Left colon (tissue), 2 donors: Measurements from ENCODE around the gene TMEM198. TPM values are rescaled to one million over a fixed set of nuclear protein-coding genes. Genes with fewer than 3 reads are reported as not detected.

Source experiments
- ATAC-seq: fragments of 200-7000 bp; cut with Tn5 transposase; one replicate; pipeline ENCODE4 v1.9.1; 2020; ENCODE audit warnings: mild to moderate bottlenecking, moderate library complexity
- DNase-seq, 2 donors: peaks; one replicate each; pipeline ENCODE4 v3.0.0-alpha.2; 2020
- intact Hi-C, 2 donors: fragments of 100-400 bp; cut with DNase I in 1 of 2; cut with micrococcal nuclease in 1 of 2; formaldehyde crosslinking; loops; one replicate each; pipeline versions ENCODE4 v1.11.2 to v1.14.0; 2022; cut with DNase I, micrococcal nuclease
- long read RNA-seq: library from polyadenylated mRNA; unstranded; transcript quantifications from one replicate; pipeline ENCODE4 v2.0.0, GENCODE V29; 2021
- total RNA-seq, 2 donors: library from RNA; stranded (reverse); fragmentation: NEBNext Ultra II Directional; extraction: Animal tissue kit (Norgen Biotek cat#: 25700); gene quantifications; one replicate each; pipeline ENCODE4 v1.2.1, GENCODE V29; 2021
- donor health status: DM: no; HTN: no; CAD: no.
- donor health status: DM: yes; HTN: yes; CAD: no.

The TMEM198 gene, protein sequence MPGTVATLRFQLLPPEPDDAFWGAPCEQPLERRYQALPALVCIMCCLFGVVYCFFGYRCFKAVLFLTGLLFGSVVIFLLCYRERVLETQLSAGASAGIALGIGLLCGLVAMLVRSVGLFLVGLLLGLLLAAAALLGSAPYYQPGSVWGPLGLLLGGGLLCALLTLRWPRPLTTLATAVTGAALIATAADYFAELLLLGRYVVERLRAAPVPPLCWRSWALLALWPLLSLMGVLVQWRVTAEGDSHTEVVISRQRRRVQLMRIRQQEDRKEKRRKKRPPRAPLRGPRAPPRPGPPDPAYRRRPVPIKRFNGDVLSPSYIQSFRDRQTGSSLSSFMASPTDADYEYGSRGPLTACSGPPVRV
- total RNA-seq, result 1 to 10 TPM; 1.4 to 1.6 TPM
- long read RNA-seq, result 0 reads

DNA sequence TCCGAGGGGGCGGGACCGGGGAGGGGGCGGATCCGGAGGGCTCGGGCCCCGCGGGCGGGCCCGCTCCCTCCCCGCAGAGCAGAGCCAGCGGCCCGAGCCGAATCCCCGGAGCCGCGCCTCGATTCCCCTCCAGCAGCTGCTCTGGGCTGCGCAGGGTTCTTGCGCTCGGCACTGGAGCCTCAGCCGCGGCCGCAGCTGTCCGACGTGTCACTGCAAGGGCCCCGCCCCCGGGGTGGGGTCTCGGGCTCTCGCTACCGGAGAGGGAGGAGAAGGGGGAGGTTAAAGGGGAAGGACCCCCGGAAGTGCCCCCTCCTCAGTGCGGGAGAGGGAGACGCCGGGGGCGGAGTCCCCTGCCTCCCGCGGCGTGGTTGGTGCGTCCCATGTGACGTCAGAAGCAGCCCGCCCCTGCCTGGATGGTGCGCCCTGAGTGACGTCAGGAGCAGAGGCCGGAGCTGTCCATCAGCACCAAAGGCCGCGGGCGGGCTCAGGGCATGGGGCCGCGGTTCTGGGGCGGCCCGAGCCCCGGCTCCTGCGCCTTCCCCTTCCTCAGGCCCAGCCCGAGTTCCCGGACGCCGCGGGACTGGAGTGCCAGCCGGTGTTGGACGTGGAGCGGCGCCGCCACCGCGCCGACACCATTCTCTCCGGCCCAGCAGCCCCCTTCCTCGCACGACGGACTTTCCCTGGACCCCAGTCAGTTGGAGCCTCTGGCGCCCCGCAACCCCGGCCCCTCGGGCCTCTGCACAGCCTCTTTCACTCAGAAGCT, at the start of gene TMEM198, which contains the start of gene CHPF:
TMEM198 (plus strand) TSS at position 433 of the 763 bp plus-strand sequence. CDS start 700 bp downstream, outside the sequence.
CHPF (minus strand) TSS at position 214 of the 763 bp plus-strand sequence. CDS start 271 bp downstream, outside the sequence.
- intact Hi-C loops, result loop anchor here in 1 of 2 donors (10.0 kb wide), 1 partner anchor 101 kb away; no protein-coding TSS in a partner anchor
- DNase-seq (peak; percentile 98), ATAC-seq (peak; percentile 85)

DNA sequence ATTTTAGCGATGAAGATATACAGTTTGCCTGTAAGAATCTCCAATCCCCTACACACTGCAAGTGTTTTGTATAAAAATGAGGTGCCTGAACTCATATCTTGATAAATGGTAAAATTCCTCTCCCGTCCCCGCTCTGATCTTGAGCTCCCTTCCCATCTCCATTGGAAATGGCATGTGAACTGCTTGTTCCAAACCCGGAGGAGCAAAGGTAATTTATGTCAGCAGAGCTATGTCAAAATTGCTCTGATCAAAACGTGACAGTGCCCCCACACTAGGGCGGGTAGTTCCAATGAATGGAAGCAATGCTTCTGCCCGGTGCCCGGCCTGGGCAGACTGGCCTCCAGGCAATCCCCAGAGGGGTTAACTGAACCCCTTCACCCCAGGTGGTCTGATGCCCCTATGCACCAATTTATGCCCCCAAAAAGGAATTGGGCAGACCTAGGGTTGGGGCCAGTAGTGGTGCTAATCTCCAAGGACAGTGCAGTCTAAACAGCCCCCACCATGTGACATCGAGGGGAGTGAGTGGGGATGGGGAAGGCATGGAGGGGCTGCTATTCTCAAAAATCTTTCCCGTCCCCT, 48.8 kb upstream of the TMEM198 start:
- intact Hi-C loops, result no loop called here
- no peak for ATAC-seq
- no peak for DNase-seq

DNA sequence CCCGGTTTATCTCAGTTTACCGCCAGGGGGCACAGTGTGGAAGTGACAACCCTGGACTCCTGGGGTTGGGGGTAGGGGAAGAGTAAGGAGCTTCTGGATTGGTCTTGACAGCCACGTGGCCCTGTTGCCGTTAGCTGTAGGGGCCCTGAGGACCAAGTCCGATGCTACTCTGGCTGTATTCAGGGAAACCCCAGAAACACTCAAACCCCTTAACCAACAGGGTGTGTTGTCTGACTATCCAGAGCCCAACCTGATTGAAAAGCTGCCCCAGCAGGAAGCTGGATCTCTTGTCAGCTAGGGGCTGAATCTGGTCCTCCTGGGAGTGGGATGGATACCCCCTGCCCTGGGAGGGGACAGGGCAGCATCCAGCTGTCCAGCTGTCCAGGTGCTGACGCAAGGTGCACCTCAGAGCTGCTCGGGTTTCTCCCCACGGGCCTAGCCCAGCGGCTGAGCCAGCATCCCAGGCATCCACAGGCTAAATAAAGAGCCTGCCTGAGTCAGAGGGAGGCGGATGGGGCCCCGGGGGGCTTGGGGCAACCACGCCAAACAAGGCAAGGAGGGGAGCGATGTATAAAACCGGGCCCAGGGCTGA, 48.2 kb upstream of the TMEM198 start:
- ATAC-seq, result no peak
- peak; percentile 59 to 64 for DNase-seq
- intact Hi-C loops, result no loop called here

DNA sequence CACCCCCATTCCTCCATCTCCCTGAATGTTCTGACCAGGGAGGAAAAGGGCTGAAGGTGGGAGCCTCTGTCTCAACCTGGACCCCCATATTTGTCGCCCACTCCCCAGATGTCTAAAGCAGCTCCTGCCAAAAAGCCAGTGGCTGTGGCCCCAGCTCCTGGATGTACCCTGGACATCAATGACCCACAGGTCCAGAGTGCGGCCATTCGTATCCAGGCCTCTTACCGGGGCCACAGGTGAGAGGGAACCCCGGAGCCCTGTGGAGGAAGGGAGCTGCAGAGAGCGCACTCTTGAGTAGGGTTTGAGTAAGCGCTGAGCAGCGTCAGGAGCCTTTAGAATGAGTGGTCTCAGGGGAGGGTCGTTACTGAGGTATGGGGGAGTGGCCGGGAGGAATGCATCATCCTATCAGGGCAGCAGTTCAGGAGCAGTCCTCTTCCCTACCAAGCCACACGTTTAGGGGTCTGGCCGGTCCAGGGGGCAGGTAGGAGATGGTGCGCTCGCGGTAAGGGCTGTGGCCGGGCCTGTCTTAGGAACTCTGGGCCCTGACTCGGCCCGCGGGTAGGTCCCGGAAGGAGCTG, 47.5 kb upstream of the TMEM198 start:
- intact Hi-C loops, result no loop called here
- ATAC-seq (no peak), DNase-seq (no peak)

DNA sequence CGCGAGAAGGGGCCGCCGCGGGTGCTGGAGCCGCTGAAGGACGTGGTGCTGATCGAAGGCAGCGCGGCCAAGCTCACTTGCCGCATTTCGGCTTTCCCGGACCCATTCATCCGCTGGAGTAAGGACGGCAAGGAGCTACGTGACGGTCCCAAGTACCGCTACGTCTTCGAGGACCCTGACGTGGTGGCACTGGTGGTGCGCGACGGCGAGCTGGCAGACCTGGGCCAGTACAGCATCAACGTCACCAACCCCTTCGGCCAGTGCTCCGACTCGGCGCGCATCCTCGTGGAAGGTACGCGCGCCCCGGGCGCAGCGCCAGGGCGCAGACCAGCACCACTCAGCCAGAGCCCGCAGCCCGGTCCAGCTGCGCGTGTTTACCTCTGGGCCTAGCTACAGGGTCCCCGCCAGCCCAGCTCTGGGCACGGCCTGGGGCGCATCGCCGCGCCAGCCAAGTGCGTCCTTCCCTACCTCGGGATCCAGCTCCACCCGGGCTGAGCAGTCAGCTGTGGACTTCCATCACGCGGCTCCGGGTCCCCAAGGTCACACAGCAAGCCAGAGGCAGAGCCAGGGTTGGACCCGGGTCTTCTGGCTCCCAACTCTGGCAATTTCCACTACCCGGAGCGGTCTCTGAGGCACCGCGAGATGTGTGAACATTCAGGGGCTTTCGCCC, 46.9 kb upstream of the TMEM198 start:
- ATAC-seq (no peak), DNase-seq (peak; percentile 51 to 56)
- intact Hi-C loops, result no loop called here

DNA sequence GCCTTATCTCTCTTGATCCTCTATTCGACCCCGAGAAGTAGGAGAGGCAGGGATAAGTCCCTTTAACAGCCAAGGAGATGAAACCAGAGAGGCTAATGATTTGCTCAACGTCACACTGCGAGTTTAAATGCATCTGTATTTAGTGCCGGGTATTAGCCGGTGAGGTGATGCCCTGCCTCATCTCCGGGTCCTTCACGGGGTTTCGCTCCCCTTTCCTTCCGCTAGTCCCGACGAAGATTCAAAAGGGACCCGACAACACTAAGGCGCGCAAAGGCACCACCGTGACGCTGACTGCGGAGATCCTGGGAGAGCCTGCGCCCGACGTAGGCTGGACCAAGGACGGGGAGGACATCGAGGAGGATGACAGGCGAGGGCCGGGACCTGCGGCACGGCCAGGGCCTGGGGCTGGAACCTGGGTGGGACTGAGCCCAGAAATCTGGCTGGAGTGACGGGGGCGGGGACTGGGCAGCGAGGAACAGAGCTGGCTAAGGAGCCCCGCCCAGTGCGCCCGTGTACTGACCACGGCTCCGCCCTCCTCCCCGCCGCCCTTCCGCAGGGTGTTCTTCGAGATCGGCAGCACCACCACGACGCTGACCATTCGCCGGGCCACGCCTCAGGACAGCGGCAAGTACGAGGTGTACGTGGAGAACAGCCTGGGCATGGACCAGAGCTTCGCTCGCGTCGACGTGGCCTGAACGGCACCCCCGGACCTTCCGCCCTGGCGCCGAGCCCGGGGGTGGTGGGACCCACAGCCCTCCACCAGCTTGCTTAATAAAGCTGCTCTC, 46.1 kb upstream of the TMEM198 start:
- DNase-seq (peak; percentile 95 to 97), ATAC-seq (peak; percentile 80)
- intact Hi-C loops, result no loop called here

DNA sequence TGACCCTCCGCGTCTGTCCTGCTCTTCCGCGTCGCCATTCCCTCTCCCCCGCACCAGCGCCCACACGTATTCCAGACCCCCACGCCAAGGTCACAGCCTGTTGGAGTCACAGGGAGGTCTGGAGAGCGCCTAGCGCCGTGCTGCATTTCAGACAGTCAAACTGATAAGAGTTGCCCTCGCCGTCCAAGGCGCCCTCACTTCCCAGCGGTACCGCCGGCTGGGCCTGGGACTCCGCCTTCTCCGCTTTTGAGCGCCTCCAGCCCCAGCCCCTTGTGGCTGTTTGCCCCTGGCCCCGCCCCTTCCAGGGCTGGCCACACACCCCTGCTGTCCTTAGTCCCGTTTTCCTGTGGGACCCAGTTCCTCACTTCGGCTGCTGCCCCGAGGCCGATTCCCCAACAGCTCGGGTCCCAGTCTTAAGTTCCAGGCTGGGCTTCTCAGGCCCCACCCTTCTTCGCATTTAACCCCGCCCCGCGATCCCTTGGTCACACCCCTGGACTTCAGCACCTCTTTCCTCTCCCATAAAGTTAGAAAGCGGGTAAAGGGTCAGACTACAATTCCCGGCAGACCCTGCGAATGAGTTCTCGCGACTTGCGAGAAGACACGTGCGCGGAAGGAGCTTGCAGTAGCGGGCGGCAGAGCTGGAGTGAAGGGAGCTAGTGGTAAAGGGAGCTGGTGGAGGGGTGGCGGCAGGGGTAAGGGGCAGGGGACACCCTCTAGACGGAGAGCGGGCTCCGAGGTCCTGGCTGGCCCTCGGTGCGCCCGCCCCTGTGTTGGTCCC, 45.4 kb upstream of the TMEM198 start, which contains the start of gene GMPPA:
GMPPA (plus strand) TSS at position 612 of the 778 bp plus-strand sequence. CDS start 1,085 bp downstream, outside the sequence.
- intact Hi-C loops, result no loop called here
- DNase-seq (peak; percentile 97 to 98), ATAC-seq (peak; percentile 88)

DNA sequence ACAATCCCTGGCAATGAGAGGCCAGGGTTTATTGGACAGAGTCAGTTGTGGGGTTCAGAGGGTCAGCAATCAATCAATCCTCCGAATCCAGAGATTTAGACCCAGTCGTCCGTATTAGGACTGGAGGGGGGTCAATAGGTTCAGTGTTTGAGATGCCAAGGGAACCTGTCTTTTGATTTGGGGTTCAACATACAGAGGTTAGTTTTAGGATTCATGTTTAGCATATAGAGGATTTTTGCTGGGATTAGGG, 44.8 kb upstream of the TMEM198 start:
- intact Hi-C loops, result no loop called here

DNA sequence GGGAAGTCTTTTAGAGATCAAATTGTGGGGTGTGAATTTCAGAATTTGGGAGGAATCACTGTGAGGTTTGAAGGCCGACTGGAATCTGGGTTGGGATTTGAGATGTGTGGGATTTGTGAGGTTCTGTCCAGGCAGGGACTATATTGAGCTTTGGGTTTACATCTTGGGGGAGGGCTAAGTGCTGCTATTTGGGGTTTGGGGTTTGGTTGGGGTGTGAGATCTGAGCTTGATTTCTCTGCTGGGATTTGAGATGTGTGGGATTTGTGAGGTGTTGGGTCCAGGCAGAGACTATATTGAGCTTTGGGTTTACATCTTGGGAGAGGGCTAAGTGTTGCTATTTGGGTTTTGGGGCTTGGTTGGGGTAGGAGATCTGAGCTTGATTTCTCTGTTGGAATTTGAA, 44.3 kb upstream of the TMEM198 start:
- no peak for ATAC-seq
- intact Hi-C loops, result no loop called here
- DNase-seq, result no peak

More for the DNA sequence above, 44.8 kb upstream of the TMEM198 start:
- DNase-seq (no peak), ATAC-seq (no peak)

DNA sequence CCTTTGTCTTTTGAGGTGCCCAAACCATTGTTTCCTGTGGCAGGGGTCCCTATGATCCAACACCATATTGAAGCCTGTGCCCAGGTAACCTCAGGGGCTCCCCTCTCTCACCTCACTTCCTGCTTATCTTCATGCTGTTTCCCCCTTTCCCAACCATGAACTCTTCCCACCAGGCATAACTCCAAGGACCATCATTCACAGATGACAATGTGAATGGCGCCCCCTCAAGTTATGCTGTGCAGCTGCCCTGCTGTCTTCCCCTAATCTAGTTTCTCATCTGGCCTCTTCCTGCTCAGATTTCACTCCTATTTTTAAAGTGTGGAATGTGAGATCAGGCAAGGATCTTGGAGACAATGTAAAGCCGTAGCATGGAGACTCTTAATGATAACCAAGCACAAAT, 43.7 kb upstream of the TMEM198 start:
- intact Hi-C loops, result no loop called here
- ATAC-seq (no peak), DNase-seq (no peak)

DNA sequence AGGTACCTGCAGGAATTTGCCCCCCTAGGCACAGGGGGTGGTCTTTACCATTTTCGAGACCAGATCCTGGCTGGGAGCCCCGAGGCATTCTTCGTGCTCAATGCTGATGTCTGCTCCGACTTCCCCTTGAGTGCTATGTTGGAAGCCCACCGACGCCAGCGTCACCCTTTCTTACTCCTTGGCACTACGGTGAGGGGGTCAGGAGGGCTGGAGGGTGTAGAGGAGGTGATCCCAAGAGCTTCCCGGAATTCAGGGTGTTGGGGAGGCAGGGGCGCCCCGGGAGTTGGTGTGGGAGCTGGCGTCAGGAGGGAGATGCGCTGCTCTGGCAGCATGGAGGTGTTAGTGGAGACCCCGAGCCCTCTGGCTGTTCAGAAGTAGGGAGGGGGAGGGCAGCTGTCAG, 42.0 kb upstream of the TMEM198 start:
- intact Hi-C loops, result no loop called here
- no peak for DNase-seq
- ATAC-seq, result no peak

DNA sequence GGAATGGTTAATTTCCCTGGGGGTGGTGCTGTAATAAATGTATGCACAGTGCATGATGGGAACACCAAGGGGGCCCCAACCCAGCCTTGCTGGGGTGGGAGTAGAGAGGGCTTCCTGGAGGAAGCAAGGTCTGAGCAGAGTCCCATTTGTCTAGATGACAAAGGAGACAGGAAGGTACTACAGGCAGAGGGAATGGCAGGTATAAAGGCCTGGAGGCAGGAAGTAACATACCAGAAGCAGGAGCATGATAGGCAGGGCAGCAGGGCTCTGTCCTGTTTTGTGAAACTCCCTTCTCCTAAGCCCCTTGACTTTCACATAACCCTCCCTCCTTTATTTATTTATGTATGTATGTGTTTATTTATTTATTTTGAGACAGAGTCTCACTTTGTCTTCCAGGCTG, 41.2 kb upstream of the TMEM198 start:
- no peak for ATAC-seq
- intact Hi-C loops, result no loop called here

DNA sequence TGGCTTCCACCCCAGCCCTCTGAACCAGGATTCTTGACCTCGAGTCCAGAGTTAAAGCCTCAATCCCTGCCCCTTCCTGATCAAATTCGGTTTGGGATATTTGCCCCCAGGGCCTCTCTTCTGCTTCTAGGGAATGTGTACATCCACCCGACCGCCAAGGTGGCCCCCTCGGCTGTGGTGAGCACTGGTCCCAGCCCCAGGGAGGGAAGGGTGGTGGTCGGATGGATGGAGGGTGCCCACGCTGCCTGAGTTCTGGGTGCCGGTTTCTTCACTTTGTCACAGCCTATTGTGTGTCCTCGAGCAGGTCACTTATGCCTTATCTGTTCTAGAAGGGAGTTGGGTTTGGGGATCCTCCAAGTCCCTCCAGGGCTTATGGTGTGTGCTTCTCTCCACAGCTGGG, 38.2 kb upstream of the TMEM198 start:
- DNase-seq, result no peak
- intact Hi-C loops, result no loop called here
- no peak for ATAC-seq

More for the DNA sequence above, 41.2 kb upstream of the TMEM198 start:
- no peak for DNase-seq

DNA sequence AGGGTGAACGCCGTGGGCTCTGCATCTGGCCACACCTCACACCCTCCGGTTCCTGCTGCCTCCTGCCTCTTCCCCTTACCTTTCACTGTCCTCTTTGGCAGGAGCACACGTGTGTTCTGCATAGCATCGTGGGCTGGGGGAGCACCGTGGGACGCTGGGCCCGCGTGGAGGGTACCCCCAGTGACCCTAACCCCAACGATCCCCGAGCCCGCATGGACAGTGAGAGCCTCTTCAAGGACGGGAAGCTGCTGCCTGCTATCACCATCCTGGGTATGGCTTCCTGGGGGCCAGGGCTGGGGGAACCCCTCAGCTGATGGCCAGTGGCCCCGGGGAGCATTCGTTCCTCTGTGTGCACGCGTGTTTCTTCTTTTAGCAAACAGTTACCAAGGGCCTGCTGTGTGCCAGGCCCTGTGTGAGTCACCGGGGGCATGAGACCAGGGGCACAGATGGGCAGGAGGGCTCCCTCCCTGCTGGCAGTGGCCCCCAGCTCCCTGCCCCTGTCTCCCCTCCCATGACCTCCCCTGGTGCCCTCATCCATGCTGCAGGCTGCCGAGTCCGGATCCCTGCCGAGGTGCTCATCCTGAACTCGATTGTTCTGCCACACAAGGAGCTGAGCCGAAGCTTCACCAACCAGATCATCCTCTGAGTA, 37.6 kb upstream of the TMEM198 start:
- intact Hi-C loops, result no loop called here
- ATAC-seq (no peak), DNase-seq (no peak)

DNA sequence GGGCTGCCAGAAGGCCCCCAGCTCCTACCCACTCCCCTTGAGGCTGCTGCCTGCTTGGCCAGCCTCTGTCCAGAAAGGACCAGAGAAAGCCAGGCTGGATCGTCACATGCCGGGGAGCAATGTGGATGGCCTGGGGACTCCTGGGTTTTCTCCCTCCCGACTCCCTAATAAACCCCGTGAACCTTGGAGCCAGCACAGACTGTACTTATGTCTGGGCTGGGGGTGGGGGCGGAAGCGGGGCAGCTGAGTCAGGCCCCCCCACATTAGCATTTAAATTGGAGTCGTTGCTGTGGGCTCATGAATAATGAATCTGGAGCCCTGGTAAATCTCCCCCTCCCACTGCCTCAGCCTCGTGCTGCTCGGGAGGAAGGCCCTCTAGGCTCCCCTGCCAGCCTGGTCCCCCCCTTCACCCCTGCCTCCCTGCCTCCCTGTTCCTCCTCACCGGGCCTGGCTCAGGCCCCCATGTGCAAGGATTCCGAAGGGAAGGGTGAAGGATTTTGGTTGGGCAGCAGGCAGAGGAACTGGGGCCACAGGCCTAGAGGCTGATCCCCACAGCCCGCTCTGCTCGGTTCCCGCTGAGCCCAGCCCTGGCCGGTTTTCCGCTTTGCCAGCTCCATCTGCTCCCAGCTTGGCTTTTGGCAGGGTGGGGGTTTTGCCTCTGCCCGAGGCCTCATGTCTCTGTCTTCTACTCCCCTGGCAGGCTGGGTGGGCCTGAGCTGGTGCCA, 36.9 kb upstream of the TMEM198 start:
- ATAC-seq, result no peak
- intact Hi-C loops, result no loop called here
- DNase-seq, result no peak
